IMR-90 (cell line): ENCODE measurements around the gene PNMA1. TPM values are rescaled to one million over a fixed set of nuclear protein-coding genes. Genes with fewer than 3 reads are reported as not detected.

Source experiments
- ATAC-seq: fragments of 200-7000 bp; cut with Tn5 transposase; 2 replicates; pipeline ENCODE4 v1.9.1; 2020; ENCODE audit warnings: low read depth, mild to moderate bottlenecking, moderate library complexity
- BruUV-seq: library from RNA; stranded (reverse); fragments of 400-500 nt; replicated peaks from 2 replicates; lab custom pipeline; 2021; lab: Mats Ljungman, UMichigan
- CTCF ChIA-PET: fragments of 300-600 bp; formaldehyde crosslinking; extraction: SDS; loops from one replicate; lab custom pipeline; 2021; ENCODE audit warnings: antibody characterized with exemption; lab: Yijun Ruan, JAX
- POLR2A ChIA-PET: fragments of 300-600 bp; sonication (Branson Sonifier 250); formaldehyde crosslinking; loops from one replicate; lab custom pipeline; 2022; ENCODE audit warnings: antibody characterized with exemption; ENCODE audit not compliant: unreplicated experiment; lab: Charles Lee
- DNase-seq: peaks from one replicate; pipeline ENCODE4 v3.0.0; 2013
- H2AFZ ChIP-seq: replicated peaks from 2 replicates; pipeline ENCODE3; 2013; ENCODE audit warnings: low read length, mild to moderate bottlenecking; ENCODE audit not compliant: poor library complexity
- H2AK5ac ChIP-seq: 2 replicates; pipeline ENCODE4 v1.6.1; 2013; ENCODE audit warnings: low read depth, low read length, inconsistent platforms
- H2AK9ac ChIP-seq: replicated peaks from 2 replicates; pipeline ENCODE3; 2013; ENCODE audit warnings: mild to moderate bottlenecking, low read depth, low read length, moderate library complexity; ENCODE audit not compliant: poor library complexity
- H2BK120ac ChIP-seq: 2 replicates; pipeline ENCODE4 v1.6.1; 2013; ENCODE audit warnings: low read depth, low read length, inconsistent platforms
- H2BK15ac ChIP-seq: 3 replicates; pipeline ENCODE4 v1.6.1; 2013; ENCODE audit warnings: low read depth, low read length, inconsistent platforms
- H2BK20ac ChIP-seq: 2 replicates; pipeline ENCODE4 v1.6.1; 2013; ENCODE audit warnings: low read depth, mild to moderate bottlenecking, inconsistent platforms, low read length, moderate library complexity
- H2BK5ac ChIP-seq: 2 replicates; pipeline ENCODE4 v1.6.1; 2013; ENCODE audit warnings: mild to moderate bottlenecking, low read depth, low read length, inconsistent platforms; ENCODE audit not compliant: poor library complexity, severe bottlenecking
- H3K14ac ChIP-seq: replicated peaks from 2 replicates; pipeline ENCODE4 v1.6.1; 2013; ENCODE audit warnings: low read depth, low read length, inconsistent platforms
- H3K18ac ChIP-seq: 2 replicates; pipeline ENCODE4 v1.6.1; 2013; ENCODE audit warnings: low read depth, low read length, control low read depth
- H3K23ac ChIP-seq: 2 replicates; pipeline ENCODE4 v1.6.1; 2013; ENCODE audit warnings: low read depth, low read length, inconsistent platforms
- H3K27ac ChIP-seq: 2 replicates; pipeline ENCODE4 v1.5.1; 2013; ENCODE audit warnings: mild to moderate bottlenecking, control low read depth, low read length; ENCODE audit not compliant: insufficient read depth
- H3K27me3 ChIP-seq: 2 replicates; pipeline ENCODE4 v1.6.1; 2013; ENCODE audit warnings: low read length; ENCODE audit not compliant: control insufficient read depth, insufficient read depth
- H3K36me3 ChIP-seq: 2 replicates; pipeline ENCODE4 v1.6.1; 2013; ENCODE audit warnings: low read length, mixed read lengths; ENCODE audit not compliant: control insufficient read depth, insufficient read depth
- H3K4ac ChIP-seq: 2 replicates; pipeline ENCODE4 v1.6.1; 2013; ENCODE audit warnings: low read depth, low read length, inconsistent platforms
- H3K4me1 ChIP-seq: 2 replicates; pipeline ENCODE4 v1.6.1; 2013; ENCODE audit warnings: low read length, mixed read lengths; ENCODE audit not compliant: control insufficient read depth, insufficient read depth
- H3K4me2 ChIP-seq: 2 replicates; pipeline ENCODE4 v1.6.1; 2013; ENCODE audit warnings: low read depth, mild to moderate bottlenecking, control low read depth, low read length, moderate library complexity
- H3K4me3 ChIP-seq: 2 replicates; pipeline ENCODE4 v1.5.1; 2013; ENCODE audit warnings: low read depth, mild to moderate bottlenecking, control low read depth, low read length, moderate library complexity; ENCODE audit not compliant: insufficient read depth
- H3K56ac ChIP-seq: 2 replicates; pipeline ENCODE4 v1.6.1; 2013; ENCODE audit warnings: low read length, inconsistent platforms; ENCODE audit not compliant: insufficient read depth; ENCODE audit errors: extremely low read depth
- H3K79me1 ChIP-seq, 2 experiments: 2 replicates each; pipeline ENCODE4 v1.6.1; 2013; ENCODE audit warnings: low read length in 2 of 2, inconsistent platforms in 1 of 2, low read depth in 1 of 2
- H3K9ac ChIP-seq: 2 replicates; pipeline ENCODE4 v1.6.1; 2013; ENCODE audit warnings: low read depth, low read length, control low read depth
- H3K9me1 ChIP-seq: 2 replicates; pipeline ENCODE4 v1.6.1; 2013; ENCODE audit warnings: low read length, inconsistent platforms; ENCODE audit not compliant: insufficient read depth
- H3K9me3 ChIP-seq: 2 replicates; pipeline ENCODE4 v1.6.1; 2013; ENCODE audit warnings: low read length; ENCODE audit not compliant: control insufficient read depth, insufficient read depth
- H4K20me1 ChIP-seq: 2 replicates; pipeline ENCODE4 v1.6.1; 2013; ENCODE audit warnings: low read length, inconsistent platforms; ENCODE audit not compliant: insufficient read depth
- H4K5ac ChIP-seq: 2 replicates; pipeline ENCODE4 v1.6.1; 2013; ENCODE audit warnings: mild to moderate bottlenecking, low read depth, low read length, control low read depth
- H4K8ac ChIP-seq, 2 experiments: 2 replicates each; pipeline ENCODE4 v1.6.1; 2013; ENCODE audit warnings: low read depth in 2 of 2, low read length in 2 of 2, control low read depth in 1 of 2, inconsistent platforms in 1 of 2
- H4K91ac ChIP-seq: 2 replicates; pipeline ENCODE4 v1.6.1; 2013; ENCODE audit warnings: low read depth, low read length, inconsistent platforms; ENCODE audit not compliant: insufficient read depth
- CEBPB ChIP-seq: IDR thresholded peaks from 2 replicates; pipeline ENCODE4 v1.6.1; 2012; ENCODE audit warnings: low read depth, low read length, improper control_type of control experiment
- FOS ChIP-seq: fragments of 150-350 bp; IDR thresholded peaks from 2 replicates; pipeline ENCODE4 v1.6.1; 2016; ENCODE audit warnings: low read depth, low read length
- NFE2L2 ChIP-seq: fragments of 150-350 bp; IDR thresholded peaks from 2 replicates; pipeline ENCODE4 v1.6.1; 2016; ENCODE audit warnings: low read depth, mild to moderate bottlenecking, low read length
- RAD21 ChIP-seq: IDR thresholded peaks from 2 replicates; pipeline ENCODE4 v1.6.1; 2012; ENCODE audit warnings: low read length, improper control_type of control experiment
- RFX5 ChIP-seq: IDR thresholded peaks from 2 replicates; pipeline ENCODE4 v1.8.0; 2012; ENCODE audit warnings: low read depth, mild to moderate bottlenecking, low read length, moderate library complexity
- SMC3 ChIP-seq: fragments of 150-350 bp; IDR thresholded peaks from 2 replicates; pipeline ENCODE4 v1.6.1; 2016; ENCODE audit warnings: low read depth, mild to moderate bottlenecking, antibody characterized with exemption, low read length, moderate library complexity
- WGBS, 2 experiments: methylation state at CpG; one replicate each; pipeline versions ENCODE4 v1.1.5 to v1.1.7; 2013; ENCODE audit warnings: missing lambda C conversion rate in 2 of 2; ENCODE audit not compliant: insufficient read length in 1 of 2; ENCODE audit errors: extremely low coverage in 2 of 2; 5-methylcytosine and 5-hydroxymethylcytosine counted together
- dilution Hi-C: fragments of 300-500 bp; cut with HindIII; formaldehyde crosslinking; loops from one replicate; pipeline ENCODE4 v1.14.3; 2018; ENCODE audit warnings: low sequenced_read_pairs; ENCODE audit not compliant: unreplicated experiment
- in situ Hi-C: fragments of 300-500 bp; cut with MboI; formaldehyde crosslinking; loops from 3 replicates; pipeline ENCODE4 v1.14.3; 2019; ENCODE audit warnings: low sequenced_read_pairs, inconsistent platforms, mixed read lengths
- intact Hi-C: fragments of 100-400 bp; cut with micrococcal nuclease; formaldehyde crosslinking; loops from 2 replicates; pipeline ENCODE4 v1.10.0; 2022
- polyA plus RNA-seq, 3 experiments: library from polyadenylated mRNA; depleted of rRNA; stranded (reverse); fragments of >200 nt; gene quantifications; 2 replicates each; pipeline ENCODE4 v1.2.3, GENCODE V29; 2012; ENCODE audit warnings: low replicate concordance in 1 of 3
- total RNA-seq: library from RNA; depleted of rRNA; stranded (reverse); fragments of >200 nt; gene quantifications from 2 replicates; pipeline ENCODE4 v1.2.3, GENCODE V29; 2012
- TF ChIP-seq, protein P1 (sequence below): fragments of 150-350 bp; IDR thresholded peaks from 2 replicates; pipeline ENCODE4 v1.6.1; 2017; ENCODE audit warnings: mild to moderate bottlenecking, antibody characterized with exemption, low read length, low read depth
- TF ChIP-seq, protein P2 (sequence below): conservative IDR thresholded peaks from 2 replicates; pipeline ENCODE4 v1.5.1; 2012; ENCODE audit warnings: mild to moderate bottlenecking, low read depth, low read length, improper control_type of control experiment
- TF ChIP-seq, protein P3 (sequence below): fragments of 150-350 bp; IDR thresholded peaks from 2 replicates; pipeline ENCODE4 v1.6.1; 2016; ENCODE audit warnings: low read depth, mild to moderate bottlenecking, low read length, moderate library complexity, borderline replicate concordance

The PNMA1 gene
- total and polyA plus RNA-seq, 2 of the 4 experiments (the other 2 are of a cell fraction) = 6.5 to 28.2 TPM

DNA sequence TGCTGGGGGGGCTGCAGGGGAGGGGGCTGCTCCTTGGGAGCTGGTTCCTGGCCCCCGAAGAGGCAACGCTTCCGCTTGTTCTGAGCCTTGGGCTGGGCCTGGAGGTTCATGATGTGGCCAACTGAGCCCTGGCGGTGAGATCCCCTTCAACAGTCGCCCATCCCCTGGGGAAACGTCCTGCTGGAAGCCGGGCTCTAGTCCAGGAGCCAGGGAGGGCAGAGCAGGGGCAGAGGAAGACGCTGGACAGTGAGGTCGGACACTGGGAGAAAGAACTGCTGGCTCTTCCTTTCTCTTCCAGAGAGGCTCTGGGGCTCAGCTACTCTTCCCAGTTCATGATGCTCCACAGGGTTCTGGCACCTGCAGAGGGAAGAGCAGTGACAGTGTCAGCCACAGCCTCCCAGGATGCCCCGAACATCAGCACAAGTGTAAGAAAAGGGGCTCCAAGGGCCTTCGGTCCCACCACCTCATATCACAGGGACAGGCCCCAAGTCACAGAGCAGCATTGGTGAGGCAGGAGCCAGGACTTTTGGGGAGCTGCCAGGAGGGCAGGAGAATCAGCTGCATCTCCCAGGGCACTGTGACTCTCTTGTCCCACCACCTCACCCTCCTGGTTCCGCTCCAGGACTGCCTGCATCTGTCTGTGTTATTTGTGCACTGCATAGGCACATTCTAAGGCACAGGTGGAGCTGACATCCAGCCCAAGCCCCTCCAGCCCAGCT lies 25.9 kb upstream of the PNMA1 start:
- Histone ChIP-seq H3K9ac (no peak overlapping the region), H3K27ac (peak overlapping the region; percentile 13; the same call in 1 of the 2 replicates), H2AK5ac (peak overlapping the region; percentile 35; the same call in 1 of the 2 replicates), H3K27me3 (no peaks in the 10 kb centered on the region), H3K4ac (no peak overlapping the region), H2BK5ac (no peak overlapping the region), H2AK9ac (peak overlapping the region; percentile 35), H3K9me1 (peaks cover 38% of the 10 kb centered on the region), H3K4me2 (no peak overlapping the region; the same call in 1 of the 2 replicates), H3K56ac (no peak overlapping the region), H2BK15ac (no peak overlapping the region), H3K4me1 (peaks cover 44% of the 10 kb centered on the region), H4K8ac (no peak overlapping the region), H4K20me1 (peaks cover 79% of the 10 kb centered on the region), H3K23ac (no peak overlapping the region; the same call in 1 of the 2 replicates), H4K91ac (no peak overlapping the region), H4K5ac (no peak overlapping the region), H2BK120ac (no peak overlapping the region), H3K36me3 (peaks cover 26% of the 10 kb centered on the region), H3K18ac (no peak overlapping the region), H2BK20ac (no peak overlapping the region), H3K79me1 (peaks cover 34 to 92% of the 10 kb centered on the region in 2 experiments), H3K9me3 (no peaks in the 10 kb centered on the region), H3K14ac (no peak overlapping the region), H3K4me3 (no peak overlapping the region), H2AFZ (peak overlapping the region; percentile 18)
- TF ChIP-seq, protein P1, sequence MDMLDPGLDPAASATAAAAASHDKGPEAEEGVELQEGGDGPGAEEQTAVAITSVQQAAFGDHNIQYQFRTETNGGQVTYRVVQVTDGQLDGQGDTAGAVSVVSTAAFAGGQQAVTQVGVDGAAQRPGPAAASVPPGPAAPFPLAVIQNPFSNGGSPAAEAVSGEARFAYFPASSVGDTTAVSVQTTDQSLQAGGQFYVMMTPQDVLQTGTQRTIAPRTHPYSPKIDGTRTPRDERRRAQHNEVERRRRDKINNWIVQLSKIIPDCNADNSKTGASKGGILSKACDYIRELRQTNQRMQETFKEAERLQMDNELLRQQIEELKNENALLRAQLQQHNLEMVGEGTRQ = no peak
- TF ChIP-seq NFE2L2 (no peak), RAD21 (no peak), RFX5 (no peak), CEBPB (no peak), SMC3 (no peak), FOS (no peak)
- TF ChIP-seq, protein P2, sequence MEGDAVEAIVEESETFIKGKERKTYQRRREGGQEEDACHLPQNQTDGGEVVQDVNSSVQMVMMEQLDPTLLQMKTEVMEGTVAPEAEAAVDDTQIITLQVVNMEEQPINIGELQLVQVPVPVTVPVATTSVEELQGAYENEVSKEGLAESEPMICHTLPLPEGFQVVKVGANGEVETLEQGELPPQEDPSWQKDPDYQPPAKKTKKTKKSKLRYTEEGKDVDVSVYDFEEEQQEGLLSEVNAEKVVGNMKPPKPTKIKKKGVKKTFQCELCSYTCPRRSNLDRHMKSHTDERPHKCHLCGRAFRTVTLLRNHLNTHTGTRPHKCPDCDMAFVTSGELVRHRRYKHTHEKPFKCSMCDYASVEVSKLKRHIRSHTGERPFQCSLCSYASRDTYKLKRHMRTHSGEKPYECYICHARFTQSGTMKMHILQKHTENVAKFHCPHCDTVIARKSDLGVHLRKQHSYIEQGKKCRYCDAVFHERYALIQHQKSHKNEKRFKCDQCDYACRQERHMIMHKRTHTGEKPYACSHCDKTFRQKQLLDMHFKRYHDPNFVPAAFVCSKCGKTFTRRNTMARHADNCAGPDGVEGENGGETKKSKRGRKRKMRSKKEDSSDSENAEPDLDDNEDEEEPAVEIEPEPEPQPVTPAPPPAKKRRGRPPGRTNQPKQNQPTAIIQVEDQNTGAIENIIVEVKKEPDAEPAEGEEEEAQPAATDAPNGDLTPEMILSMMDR = no peak
- TF ChIP-seq, protein P3, sequence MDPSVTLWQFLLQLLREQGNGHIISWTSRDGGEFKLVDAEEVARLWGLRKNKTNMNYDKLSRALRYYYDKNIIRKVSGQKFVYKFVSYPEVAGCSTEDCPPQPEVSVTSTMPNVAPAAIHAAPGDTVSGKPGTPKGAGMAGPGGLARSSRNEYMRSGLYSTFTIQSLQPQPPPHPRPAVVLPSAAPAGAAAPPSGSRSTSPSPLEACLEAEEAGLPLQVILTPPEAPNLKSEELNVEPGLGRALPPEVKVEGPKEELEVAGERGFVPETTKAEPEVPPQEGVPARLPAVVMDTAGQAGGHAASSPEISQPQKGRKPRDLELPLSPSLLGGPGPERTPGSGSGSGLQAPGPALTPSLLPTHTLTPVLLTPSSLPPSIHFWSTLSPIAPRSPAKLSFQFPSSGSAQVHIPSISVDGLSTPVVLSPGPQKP = no peak
- CTCF ChIA-PET = interaction anchor here (1.8 kb wide), 1 partner anchor 11 kb away, joined by 12 read pairs; no protein-coding TSS in a partner anchor
- POLR2A ChIA-PET = no interaction called here
- BruUV-seq = no TSS peak
- 90% methylated on average over 4 of the region's 12 CpGs; no CpG with 5 or more reads in 1 of the 2 experiments for WGBS, 2 experiments
- DNase-seq (no peak), ATAC-seq (no peak)
- dilution Hi-C loops = no loop called here
- in situ Hi-C loops = no loop called here
- intact Hi-C loops = no loop called here
